ENCODE data around the gene ABCB11. TPM values are rescaled to one million over a fixed set of nuclear protein-coding genes. Genes with fewer than 3 reads are reported as not detected.

Gene ABCB11
- total and polyA plus RNA-seq, 2 of the 4 experiments (the other 2 are of a cell fraction): not detected

- H2AK5ac ChIP-seq (ENCODE audit: low read depth, low read length): no peak overlapping the region
- dilution Hi-C loops (cut with HindIII; ENCODE audit: low sequenced_read_pairs, unreplicated experiment): no loop called here
- H3K9me3 ChIP-seq (ENCODE audit: control insufficient read depth, insufficient read depth, low read length): no peaks in the 10 kb centered on the region
These were observed 127.2 kb downstream of the ABCB11 start for GRCh38 chr2:168903888-168904287.

More at GRCh38 chr2:168903888-168904287, 127.2 kb downstream of the ABCB11 start:
- ChIA-PET CTCF (no interaction called here), POLR2A (ENCODE audit: unreplicated experiment) (no interaction called here)
- intact Hi-C loops (cut with micrococcal nuclease) (no loop called here), in situ Hi-C loops (cut with MboI; ENCODE audit: low sequenced_read_pairs) (no loop called here)
- Histone ChIP-seq H3K27me3 (ENCODE audit: control insufficient read depth, insufficient read depth, low read length) (peaks cover 4% of the 10 kb centered on the region; the same call in 1 of the 2 replicates), H4K20me1 (ENCODE audit: insufficient read depth, low read length) (no peaks in the 10 kb centered on the region), H2BK5ac (ENCODE audit: low read depth, low read length, poor library complexity, severe bottlenecking) (no peak overlapping the region), H4K8ac (ENCODE audit: low read depth in 2 of 2, low read length in 2 of 2) (no peak overlapping the region), H3K9me1 (ENCODE audit: insufficient read depth, low read length) (no peaks in the 10 kb centered on the region; the same call in 1 of the 2 replicates), H3K4me3 (ENCODE audit: insufficient read depth, low read depth, low read length) (no peak overlapping the region), H2AK9ac (replicated peaks; ENCODE audit: low read depth, low read length, poor library complexity) (no peak overlapping the region), H2AFZ (replicated peaks; ENCODE audit: low read length, poor library complexity) (no peak overlapping the region), H3K4ac (ENCODE audit: low read depth, low read length) (no peak overlapping the region), H4K91ac (ENCODE audit: insufficient read depth, low read depth, low read length) (no peak overlapping the region), H3K23ac (ENCODE audit: low read depth, low read length) (no peak overlapping the region), H3K27ac (ENCODE audit: insufficient read depth, low read length) (no peak overlapping the region), H3K56ac (ENCODE audit: extremely low read depth, insufficient read depth, low read length) (no peak overlapping the region), H2BK120ac (ENCODE audit: low read depth, low read length) (no peak overlapping the region), H3K79me1 (ENCODE audit: low read depth in 1 of 2, low read length in 2 of 2) (no peaks in the 10 kb centered on the region), H3K9ac (ENCODE audit: low read depth, low read length) (no peak overlapping the region), H2BK20ac (ENCODE audit: low read depth, low read length) (no peak overlapping the region), H3K4me2 (ENCODE audit: low read depth, low read length) (no peak overlapping the region), H3K14ac (replicated peaks; ENCODE audit: low read depth, low read length) (no peak overlapping the region), H4K5ac (ENCODE audit: low read depth, low read length) (no peak overlapping the region), H2BK15ac (ENCODE audit: low read depth, low read length) (no peak overlapping the region), H3K4me1 (ENCODE audit: control insufficient read depth, insufficient read depth, low read length) (no peaks in the 10 kb centered on the region), H3K18ac (ENCODE audit: low read depth, low read length) (no peak overlapping the region), H3K36me3 (ENCODE audit: control insufficient read depth, insufficient read depth, low read length) (no peaks in the 10 kb centered on the region)
- BruUV-seq (replicated peaks): no TSS peak
- DNase-seq: no peak
- TF ChIP-seq RAD21 (IDR thresholded peaks at IDR 0.05; ENCODE audit: low read length): no peak
- TF ChIP-seq FOS (IDR thresholded peaks at IDR 0.05; ENCODE audit: low read depth, low read length): no peak
- TF ChIP-seq MAZ (IDR thresholded peaks at IDR 0.05; ENCODE audit: borderline replicate concordance, low read depth, low read length): no peak
- no peak for TF ChIP-seq RCOR1 (IDR thresholded peaks at IDR 0.05; ENCODE audit: insufficient replicate concordance, low read length)
- TF ChIP-seq POLR2A (IDR thresholded peaks at IDR 0.05; ENCODE audit: low read depth, low read length): no peak
- TF ChIP-seq CHD1 (IDR thresholded peaks at IDR 0.05; ENCODE audit: low read depth, low read length): no peak
- no peak for TF ChIP-seq CTCF (conservative IDR thresholded peaks at IDR 0.05; ENCODE audit: low read depth, low read length)
- TF ChIP-seq SMC3 (IDR thresholded peaks at IDR 0.05; ENCODE audit: low read depth, low read length): no peak
- ATAC-seq (ENCODE audit: low read depth): no peak
- WGBS, 2 experiments (ENCODE audit: extremely low coverage in 2 of 2, insufficient read length in 1 of 2): no CpG with 5 or more reads among the region's 2 CpGs

Data from IMR-90 (cell line).